NCI-H446 (cell line): Measurements from ENCODE around the gene FAR1.
"Not testable (repeated sequence)": the region's sequence is repeated elsewhere in the genome, so short reads cannot be mapped to it uniquely, and the experiment has no call there.

Experiments
- DNase-seq, 2 experiments: peaks; one replicate each; lab custom pipeline; 2025; lab: John Stamatoyannopoulos, UW

Gene FAR1, protein sequence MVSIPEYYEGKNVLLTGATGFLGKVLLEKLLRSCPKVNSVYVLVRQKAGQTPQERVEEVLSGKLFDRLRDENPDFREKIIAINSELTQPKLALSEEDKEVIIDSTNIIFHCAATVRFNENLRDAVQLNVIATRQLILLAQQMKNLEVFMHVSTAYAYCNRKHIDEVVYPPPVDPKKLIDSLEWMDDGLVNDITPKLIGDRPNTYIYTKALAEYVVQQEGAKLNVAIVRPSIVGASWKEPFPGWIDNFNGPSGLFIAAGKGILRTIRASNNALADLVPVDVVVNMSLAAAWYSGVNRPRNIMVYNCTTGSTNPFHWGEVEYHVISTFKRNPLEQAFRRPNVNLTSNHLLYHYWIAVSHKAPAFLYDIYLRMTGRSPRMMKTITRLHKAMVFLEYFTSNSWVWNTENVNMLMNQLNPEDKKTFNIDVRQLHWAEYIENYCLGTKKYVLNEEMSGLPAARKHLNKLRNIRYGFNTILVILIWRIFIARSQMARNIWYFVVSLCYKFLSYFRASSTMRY

DNA sequence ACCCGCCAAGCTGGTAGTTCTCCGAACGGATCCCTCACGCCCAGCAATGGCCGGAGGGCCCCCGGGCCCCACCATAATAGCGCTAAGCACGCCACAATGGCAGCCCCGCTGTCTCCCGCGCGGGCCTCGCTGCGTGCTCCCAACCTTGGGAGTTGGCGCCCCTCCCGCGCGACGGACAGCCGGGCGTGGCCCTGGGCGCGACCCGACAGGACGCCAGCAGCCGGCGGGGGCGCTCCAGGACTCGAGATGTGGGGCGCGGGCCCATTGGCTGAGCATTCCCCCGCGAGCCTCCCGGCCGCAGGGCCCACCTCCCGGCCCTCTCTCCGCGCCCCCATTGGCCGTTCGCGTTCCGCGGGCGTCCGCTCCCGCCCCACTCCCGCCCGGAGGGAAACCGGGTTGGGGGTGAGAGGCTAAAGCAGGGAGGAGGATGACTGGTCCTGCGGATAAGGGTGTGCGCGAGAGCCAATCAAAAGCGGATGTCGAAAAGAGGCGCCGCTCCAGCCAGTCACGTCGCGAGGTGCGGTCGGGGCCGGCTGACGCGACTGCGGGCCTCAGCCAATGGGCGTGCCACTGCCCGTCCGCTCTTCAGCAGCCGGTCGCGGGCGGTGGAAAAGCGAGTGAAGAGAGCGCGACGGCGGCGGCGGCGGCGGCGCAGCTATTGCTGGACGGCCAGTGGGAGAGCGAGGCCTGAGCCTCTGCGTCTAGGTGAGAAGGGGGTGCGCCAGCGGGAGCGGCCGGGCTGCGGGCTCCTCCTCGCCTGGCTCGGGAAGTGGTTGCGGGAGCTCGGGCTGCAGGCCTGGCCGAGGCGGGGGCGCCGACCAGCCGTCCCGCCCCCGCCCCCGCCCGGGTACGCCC lies at the start of gene FAR1:
Gene FAR1, plus strand, starts transcription at position 567 of the 855 bp plus-strand sequence. CDS start 26,098 bp downstream, outside the sequence.
- DNase-seq = peak; percentile 99

DNA sequence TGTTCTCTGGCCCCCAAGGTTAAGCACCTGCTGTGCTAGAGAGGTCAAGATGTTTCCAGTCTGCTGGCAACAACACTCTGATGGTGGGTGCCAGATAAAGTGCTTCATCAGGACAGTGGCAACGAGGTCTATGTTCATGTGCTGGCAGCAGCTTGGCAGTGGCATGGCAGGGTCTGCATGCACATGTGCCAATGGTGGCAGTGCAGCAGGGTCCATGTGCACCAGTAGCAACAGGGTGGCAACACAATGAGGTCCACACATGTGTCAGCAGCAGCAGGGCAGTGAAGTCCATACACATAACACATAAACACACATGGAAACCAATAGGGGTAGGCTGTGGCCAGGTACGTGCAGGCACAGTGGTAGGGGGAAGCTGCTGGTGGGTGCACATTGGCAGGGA lies 48.4 kb upstream of the FAR1 start:
- no peak for DNase-seq

GRCh38 chr11:13626818-13627217 lies 41.6 kb upstream of the FAR1 start:
- not testable (repeated sequence) for DNase-seq

DNA sequence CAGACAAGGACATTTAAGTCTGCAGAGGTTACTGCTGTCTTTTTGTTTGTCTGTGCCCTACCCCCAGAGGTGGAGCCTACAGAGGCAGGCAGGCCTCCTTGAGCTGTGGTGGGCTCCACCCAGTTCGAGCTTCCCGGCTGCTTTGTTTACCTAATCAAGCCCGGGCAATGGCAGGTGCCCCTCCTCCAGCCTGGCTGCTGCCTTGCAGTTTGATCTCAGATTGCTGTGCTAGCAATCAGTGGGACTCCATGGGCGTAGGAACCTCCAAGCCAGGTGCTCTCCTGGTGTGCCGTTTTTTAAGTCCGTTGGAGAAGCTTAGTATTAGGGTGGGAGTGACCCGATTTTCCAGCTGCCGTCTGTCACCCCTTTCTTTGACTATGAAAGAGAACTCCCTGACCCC lies 39.8 kb upstream of the FAR1 start:
- not testable (repeated sequence) for DNase-seq

GRCh38 chr11:13629779-13630178 lies 38.7 kb upstream of the FAR1 start:
- DNase-seq = no peak

DNA sequence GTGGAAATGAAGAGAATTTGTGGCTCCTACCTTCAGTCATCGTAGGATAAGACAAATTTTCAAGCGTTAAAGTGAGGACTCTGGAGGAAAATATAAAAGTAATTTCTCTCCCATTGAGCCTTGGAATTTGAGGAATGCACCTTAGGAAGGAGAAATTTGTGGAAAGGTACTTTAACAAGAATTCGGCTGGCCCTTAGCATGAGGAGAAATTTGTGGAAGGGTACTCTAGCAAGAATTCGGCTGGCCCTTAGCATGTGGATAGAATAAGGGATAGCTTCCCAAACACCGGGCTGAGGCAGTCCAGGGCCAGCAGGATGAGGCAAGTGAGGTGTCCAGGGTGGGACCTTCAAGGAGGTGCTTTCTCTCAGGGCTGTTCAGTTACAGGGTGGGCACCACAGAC lies 33.2 kb upstream of the FAR1 start:
- no peak for DNase-seq

GRCh38 chr11:13635804-13636203 lies 32.7 kb upstream of the FAR1 start:
- no peak for DNase-seq

DNA sequence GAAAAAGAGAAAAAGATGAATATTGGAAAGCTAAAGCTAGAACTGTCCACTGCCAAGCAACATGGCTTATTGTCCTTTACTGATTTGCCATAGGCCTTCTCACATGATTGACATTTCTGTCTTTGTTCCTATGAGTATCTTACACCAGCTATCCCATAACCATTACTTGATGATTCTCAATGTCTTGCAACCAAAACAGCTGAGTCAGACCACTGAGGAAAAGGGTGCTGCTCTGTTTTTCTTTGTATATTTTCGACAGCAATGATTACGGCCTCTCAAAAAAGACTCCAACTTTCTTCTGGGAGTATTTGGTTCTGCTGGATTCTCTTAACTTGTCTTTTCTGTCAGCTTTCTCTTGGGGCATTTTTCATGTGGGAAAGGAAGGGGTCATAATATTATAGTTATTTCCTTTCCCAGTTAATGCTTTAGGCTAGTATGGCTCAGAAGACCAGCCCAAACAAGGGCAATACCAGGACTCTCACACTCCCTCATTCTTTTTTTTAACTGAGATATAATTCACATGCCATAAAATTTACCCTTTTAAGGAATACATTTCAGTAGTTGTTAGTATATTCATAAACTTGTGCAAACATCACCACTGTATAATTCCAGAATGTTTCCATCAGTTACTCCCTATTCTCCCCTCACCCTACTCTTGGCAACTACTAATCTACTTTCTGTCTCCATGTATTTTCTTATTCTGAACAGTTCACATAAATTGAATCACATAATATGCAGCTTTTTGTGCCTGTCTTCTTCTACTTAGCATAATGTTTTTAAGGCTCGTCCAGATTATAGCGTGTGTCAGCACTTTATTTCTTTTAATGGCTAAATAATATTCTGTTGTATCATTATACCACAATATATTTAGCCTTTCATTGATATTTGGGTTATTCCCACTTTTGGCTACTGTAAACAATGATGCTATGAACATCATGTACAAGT lies 31.1 kb upstream of the FAR1 start:
- DNase-seq = no peak

- no peak for DNase-seq
Observed at GRCh38 chr11:13638422-13638821, 30.0 kb upstream of the FAR1 start.

DNA sequence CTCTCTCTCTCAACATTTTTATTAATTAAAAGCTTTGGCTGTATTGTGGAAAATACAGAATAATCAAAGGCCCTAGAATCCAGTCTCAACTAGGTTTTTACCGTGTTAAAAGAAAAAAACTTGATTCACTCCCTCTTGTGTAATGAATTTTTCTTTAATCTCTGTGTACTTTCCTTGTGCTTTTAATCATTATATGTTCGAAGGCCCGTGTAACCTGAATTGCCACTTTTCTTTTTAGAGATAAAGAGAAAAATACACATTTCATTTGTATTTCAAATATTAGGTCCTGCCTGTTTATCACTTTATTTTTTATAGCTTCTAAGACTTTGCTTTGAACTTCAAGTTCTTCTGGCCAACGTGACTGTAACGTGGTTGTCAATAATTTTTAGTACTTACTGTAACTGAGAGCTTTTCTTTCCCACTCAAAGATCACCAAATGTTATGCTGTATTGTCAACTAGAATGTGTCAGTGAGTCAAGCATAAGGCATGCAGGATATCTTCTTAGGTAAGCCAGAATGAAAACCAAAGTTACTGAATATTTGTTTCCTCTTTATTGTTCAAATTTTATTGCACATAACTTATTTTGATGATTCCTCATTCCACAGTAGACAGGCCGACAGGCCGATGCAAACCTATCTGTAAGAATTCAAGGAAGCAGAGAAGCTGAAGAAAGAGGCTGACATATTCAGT lies 23.3 kb upstream of the FAR1 start:
- no peak for DNase-seq

DNA sequence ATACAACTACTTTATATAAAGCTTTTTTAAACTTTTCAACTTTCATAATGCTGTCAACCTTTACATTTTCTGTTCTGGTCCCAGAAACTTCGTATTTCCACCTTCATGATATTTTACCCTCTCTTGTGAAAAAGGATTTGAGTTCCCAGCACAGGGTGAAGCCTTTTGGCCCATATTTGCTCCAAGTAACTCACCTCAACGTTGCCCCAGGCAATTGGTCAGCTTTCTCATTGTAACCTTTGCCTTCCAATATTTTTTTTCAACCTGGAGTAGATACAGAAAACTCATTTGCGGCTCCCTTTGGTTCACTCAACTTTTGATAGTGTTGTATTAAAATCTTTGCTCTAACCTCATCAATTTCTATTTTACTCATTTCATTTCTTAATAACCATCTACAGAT lies 21.1 kb upstream of the FAR1 start:
- no peak for DNase-seq

DNA sequence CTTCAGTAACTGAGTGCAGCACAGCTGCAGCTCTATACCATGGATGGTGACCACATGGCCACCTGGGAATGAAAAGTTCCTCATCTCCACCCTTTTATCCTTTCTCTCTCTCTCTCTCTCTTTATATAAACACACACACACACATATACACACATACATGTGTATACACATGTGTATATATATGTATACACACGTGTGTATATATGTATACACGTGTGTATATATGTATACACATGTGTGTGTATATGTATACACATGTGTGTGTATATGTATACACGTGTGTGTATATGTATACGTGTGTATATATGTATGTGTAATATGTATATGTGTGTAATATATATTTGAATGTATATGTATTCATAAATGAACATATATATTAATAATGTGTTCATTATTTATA lies 18.8 kb upstream of the FAR1 start:
- no peak for DNase-seq

DNA sequence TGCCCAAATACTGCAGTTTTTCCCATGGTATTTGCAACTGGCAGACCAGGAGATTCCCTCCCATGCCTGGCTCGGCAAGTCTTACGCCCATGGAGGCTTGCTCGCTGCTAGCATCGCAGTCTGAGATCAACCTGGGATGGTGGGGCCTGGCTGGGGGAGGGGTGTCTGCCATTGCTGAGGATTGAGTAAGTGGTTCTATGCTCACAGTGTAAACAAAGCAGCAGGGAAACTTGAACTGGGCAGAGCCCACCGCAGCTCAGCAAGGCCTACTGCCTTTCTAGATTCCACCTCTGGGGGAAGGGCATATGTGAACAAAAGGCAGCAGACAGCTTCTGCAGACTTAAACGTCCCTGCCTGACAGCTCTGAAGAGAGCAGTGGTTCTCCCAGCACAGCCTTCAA lies 17.0 kb upstream of the FAR1 start:
- not testable (repeated sequence) for DNase-seq

- no peak for DNase-seq
Observed at GRCh38 chr11:13661074-13661623, 7.3 kb upstream of the FAR1 start.

DNA sequence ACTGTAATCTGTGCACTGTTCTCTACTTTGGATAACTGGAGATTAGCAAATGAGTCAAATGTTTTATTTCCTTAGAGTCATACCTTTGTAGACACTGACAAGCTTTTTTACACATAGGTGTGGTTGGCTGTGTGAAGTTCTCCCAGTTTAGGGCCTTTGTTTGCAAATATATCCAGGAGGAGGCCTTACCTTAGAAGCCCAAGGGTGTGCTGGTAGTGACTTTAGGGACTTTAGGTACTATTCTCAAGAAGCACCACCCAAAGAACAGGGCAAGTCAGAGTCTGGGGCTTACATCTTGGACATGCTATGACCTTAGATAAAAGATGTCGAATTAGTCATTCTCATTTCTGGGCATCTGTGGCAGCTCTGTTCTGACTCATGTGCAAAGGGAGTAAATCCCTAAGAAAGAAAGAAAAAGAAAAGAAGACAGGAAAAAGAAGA lies 4.8 kb upstream of the FAR1 start:
- DNase-seq = no peak

GRCh38 chr11:13664351-13664750 lies 4.1 kb upstream of the FAR1 start:
- DNase-seq = no peak

- DNase-seq = no peak
Observed at GRCh38 chr11:13666708-13667107, 1.8 kb upstream of the FAR1 start.

DNA sequence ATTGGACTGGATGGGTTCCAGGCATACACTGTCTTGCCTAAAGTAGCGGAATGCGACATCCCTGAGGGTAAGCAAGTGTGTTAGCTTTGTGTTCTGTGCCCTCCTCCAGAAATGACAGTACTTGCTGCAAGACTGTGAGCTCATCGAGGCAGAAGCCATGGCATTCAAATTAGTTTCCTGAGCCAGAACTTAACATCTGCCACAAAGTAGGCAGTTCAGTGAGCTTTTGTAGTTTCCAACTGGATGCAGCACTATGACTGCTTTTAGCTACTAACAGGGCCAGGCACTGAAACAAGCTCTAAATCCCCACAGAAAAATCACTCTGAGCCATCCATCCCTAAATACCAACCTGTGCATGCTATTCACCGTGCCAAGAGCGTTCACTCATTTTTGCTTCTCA lies 1.2 kb upstream of the FAR1 start:
- DNase-seq = peak; percentile 38 to 79

DNA sequence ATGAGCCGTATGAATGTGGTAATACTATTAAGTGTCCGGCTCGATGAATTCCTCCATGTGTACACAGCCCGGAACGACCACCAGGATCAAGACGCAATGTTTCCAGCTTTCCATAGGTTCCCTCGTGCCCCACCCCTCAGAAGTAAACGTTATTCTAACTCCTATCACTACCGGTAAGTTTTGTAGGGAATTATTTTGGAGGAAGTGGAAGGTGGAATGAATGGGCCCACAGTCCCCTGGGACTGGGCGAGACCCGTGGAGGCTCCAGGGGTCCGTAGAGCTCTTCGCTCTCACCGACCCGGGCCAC lies 720 bp upstream of the FAR1 start:
- DNase-seq = no peak

DNA sequence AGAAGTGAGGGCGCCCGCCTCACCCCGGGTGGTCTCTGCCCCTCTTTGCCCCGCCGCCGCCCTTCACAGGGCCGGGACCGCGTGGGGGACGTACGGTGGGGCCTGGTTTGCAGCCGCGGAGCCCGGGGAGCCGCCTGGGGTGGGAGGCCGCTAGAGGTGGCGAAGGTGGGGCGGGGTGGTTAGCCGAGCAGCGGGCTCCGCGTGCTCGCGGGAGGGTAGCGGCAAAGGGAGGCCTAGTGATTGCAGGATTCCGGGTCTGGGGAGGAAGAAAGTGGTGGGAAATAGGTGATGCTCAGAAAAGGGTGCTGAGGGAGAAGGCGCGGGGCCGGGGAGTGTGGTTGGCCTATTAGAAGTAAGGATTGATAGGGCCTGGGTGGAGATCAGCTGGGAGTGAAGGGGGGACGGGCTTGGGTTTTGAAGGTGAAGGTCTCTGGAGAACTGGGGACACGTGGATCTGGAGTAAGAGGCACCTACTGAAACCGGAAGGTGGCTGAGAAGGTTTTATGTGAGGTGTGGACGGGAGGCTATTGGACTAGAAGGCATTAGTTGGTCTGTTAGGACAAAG lies 571 bp downstream of the FAR1 start:
- DNase-seq = peak in 1 of 2 experiments; percentile 38
